Activated T-helper 1 cell treated with anti-CD3 and anti-CD28 coated beads, Interleukin-12 subunit alpha, Interleukin-12 subunit beta, Interleukin-2, Interleukin-4 antibody, amounts not matched to agents 30 ng/mL and 10 ng/mL and 1 ng/mL, durations not matched to agents 14 hours and 24 hours and 36 hours (primary cell): ENCODE results near the gene GJD2. TPM values are rescaled to one million over a fixed set of nuclear protein-coding genes. Genes with fewer than 3 reads are reported as not detected.

ENCODE experiments used
- DNase-seq: peaks from one replicate; pipeline ENCODE4 v3.0.0; 2021; ENCODE audit warnings: low spot score
- H3K27ac Mint-ChIP-seq: one replicate; pipeline ENCODE4 v1.8.0; 2021; ENCODE audit warnings: mild to moderate bottlenecking, mixed read lengths
- H3K27me3 Mint-ChIP-seq: one replicate; pipeline ENCODE4 v1.8.0; 2022; ENCODE audit warnings: mild to moderate bottlenecking, moderate library complexity, mixed read lengths; ENCODE audit not compliant: insufficient read depth
- H3K36me3 Mint-ChIP-seq: one replicate; pipeline ENCODE4 v1.8.0; 2021; ENCODE audit warnings: low read depth, mixed read lengths
- H3K4me1 Mint-ChIP-seq: one replicate; pipeline ENCODE4 v1.8.0; 2021; ENCODE audit warnings: low read depth, mixed read lengths
- H3K4me3 Mint-ChIP-seq: one replicate; pipeline ENCODE4 v1.8.0; 2021; ENCODE audit warnings: mild to moderate bottlenecking, moderate library complexity, mixed read lengths
- H3K9me3 Mint-ChIP-seq: one replicate; pipeline ENCODE4 v1.8.0; 2021; ENCODE audit warnings: mixed read lengths
- intact Hi-C: fragments of 100-400 bp; cut with micrococcal nuclease; formaldehyde crosslinking; loops from one replicate; pipeline ENCODE4 v1.15.1; 2024
- total RNA-seq: library from RNA; stranded (reverse); gene quantifications from 2 replicates; pipeline ENCODE4 v1.2.3, GENCODE V29; 2022

The GJD2 gene
- total RNA-seq, 1 donor from 2014 or later = not detected

DNA sequence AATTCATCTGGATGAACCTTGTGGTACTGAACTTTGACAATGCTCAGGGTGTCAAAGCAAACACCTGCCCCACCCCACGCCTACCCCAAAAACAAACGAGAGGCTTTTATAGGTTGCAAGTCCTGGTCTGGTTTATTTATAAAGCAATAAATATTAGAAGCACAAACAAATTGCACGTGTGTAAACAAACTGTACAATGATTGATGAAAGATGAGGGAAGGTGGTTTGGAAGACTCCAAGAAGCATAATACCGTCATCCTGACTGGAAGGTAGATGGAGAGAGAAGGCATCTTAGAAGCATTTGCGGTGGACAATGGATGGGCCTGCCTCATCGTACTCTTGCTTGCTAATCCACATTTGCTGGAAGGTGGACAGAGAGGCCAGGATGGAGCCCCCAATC, 35.3 kb upstream of the GJD2 start:
- Mint-ChIP-seq H3K27me3 (peaks cover 29% of the 10 kb centered on the region), H3K27ac (no peak overlapping the region), H3K36me3 (no peaks in the 10 kb centered on the region), H3K4me3 (no peak overlapping the region), H3K9me3 (no peaks in the 10 kb centered on the region), H3K4me1 (no peaks in the 10 kb centered on the region)
- DNase-seq = no peak
- intact Hi-C loops = no loop called here

DNA sequence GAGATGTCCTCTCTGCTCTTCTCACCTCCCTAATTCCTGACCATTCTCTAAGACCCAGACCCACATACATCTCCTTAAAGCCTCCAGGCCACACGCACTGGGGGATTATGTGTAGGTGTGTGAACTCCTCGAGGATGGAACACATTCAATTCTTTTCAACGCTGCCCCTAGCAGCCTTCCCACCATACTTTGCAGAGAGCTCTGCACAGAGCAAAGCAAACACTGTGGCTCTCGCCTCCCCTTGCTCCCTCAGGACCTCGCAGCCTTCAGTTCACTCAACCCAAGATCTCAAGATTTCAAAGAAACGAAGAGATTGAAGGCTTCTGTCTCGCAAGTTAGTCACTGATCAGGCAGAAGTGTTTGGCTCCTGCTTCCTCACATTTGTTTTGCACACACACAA, 34.5 kb upstream of the GJD2 start:
- no peaks in the 10 kb centered on the region for H3K9me3 Mint-ChIP-seq
- no peak for DNase-seq
- no peaks in the 10 kb centered on the region for H3K4me1 Mint-ChIP-seq
- no peak overlapping the region for H3K27ac Mint-ChIP-seq
- intact Hi-C loops = no loop called here
- H3K4me3 Mint-ChIP-seq = no peak overlapping the region
- H3K27me3 Mint-ChIP-seq = peaks cover 22% of the 10 kb centered on the region
- H3K36me3 Mint-ChIP-seq = no peaks in the 10 kb centered on the region

DNA sequence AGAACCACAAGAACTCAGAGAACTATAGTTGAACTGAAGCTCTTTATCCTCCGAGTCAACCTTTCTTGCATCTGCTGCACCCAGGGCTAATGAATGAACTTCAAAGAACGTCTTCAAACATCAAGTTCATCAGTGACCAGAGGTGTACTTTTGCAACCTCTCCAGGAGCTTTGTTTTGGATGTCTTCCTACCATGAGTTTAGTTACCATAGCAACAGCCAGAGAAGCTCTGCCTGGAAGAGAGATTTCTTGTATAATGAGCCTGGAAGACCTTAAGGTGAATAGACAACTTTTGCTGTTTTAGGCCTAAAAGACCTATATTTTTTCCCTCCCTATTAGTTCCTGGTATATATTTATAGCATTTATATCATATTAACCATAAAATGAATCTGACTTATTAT, 31.4 kb upstream of the GJD2 start:
- Mint-ChIP-seq H3K27ac (no peak overlapping the region), H3K27me3 (peaks cover 19% of the 10 kb centered on the region), H3K4me3 (no peak overlapping the region), H3K9me3 (no peaks in the 10 kb centered on the region), H3K36me3 (no peaks in the 10 kb centered on the region), H3K4me1 (no peaks in the 10 kb centered on the region)
- intact Hi-C loops = no loop called here
- no peak for DNase-seq

DNA sequence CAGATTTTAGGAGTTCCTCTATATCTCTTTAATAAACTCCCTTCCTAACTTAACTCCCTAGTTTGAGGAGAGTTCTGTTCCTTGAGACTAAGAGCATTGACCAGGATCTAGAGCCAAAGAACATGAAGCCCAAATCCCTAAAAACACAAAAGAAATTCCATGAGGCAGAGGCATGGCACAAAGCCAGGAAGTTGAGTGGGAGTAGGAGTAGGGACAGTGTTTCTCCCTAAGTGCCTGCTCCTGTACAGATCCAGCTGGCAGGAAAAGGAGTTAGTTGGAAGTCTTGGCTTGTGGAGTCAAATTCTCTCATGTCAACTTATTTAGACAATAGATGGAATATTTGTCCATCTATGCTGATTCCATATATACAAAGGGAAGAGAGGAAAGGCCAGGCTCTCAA, 29.2 kb upstream of the GJD2 start:
- no peak for DNase-seq
- H3K27ac Mint-ChIP-seq = no peak overlapping the region
- no peaks in the 10 kb centered on the region for H3K4me1 Mint-ChIP-seq
- no peaks in the 10 kb centered on the region for H3K36me3 Mint-ChIP-seq
- no peak overlapping the region for H3K4me3 Mint-ChIP-seq
- H3K9me3 Mint-ChIP-seq = no peaks in the 10 kb centered on the region
- intact Hi-C loops = no loop called here
- H3K27me3 Mint-ChIP-seq = peaks cover 19% of the 10 kb centered on the region

DNA sequence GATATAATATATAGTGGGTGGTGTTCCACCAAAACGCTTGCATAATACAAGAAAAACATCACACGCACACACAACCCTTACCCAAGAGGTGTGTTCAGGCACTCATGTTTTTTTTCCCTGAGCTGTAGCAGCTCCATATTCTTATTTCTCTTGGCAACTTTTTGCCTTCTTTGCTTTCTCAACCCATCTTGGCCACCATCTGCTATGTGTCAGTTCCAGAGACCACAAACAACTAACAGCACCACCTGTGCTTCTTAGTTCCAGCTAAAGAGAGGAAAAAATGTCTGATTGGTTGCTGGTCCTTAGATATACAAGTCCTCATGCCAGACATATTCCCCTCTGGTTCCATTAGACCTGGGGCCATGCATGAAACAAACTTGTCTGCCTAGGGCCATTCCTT, 28.6 kb upstream of the GJD2 start:
- no peak overlapping the region for H3K27ac Mint-ChIP-seq
- H3K4me1 Mint-ChIP-seq = no peaks in the 10 kb centered on the region
- DNase-seq = no peak
- intact Hi-C loops = no loop called here
- peaks cover 19% of the 10 kb centered on the region for H3K27me3 Mint-ChIP-seq
- H3K9me3 Mint-ChIP-seq = no peaks in the 10 kb centered on the region
- H3K4me3 Mint-ChIP-seq = no peak overlapping the region
- H3K36me3 Mint-ChIP-seq = no peaks in the 10 kb centered on the region

DNA sequence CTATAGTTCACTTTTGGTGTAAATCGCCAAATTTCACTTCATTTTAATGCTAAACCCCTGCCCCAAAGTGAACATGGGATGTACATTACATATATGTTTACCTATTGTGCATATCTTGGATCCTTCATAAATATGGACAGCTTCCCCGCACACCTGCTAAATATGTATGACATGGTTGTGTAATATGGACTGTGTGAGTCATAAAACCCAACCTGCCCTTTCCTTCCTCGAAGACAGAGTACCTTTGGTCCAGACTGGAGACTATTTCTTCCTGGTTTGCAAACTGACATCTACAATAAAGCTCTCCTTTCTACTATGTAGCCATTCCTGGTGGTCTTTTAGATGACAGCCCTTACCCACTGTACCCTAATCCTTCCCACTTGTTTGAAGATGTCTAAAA, 28.1 kb upstream of the GJD2 start:
- no peak overlapping the region for H3K27ac Mint-ChIP-seq
- no peaks in the 10 kb centered on the region for H3K4me1 Mint-ChIP-seq
- H3K27me3 Mint-ChIP-seq = peaks cover 19% of the 10 kb centered on the region
- intact Hi-C loops = no loop called here
- DNase-seq = no peak
- no peaks in the 10 kb centered on the region for H3K36me3 Mint-ChIP-seq
- H3K4me3 Mint-ChIP-seq = no peak overlapping the region
- no peaks in the 10 kb centered on the region for H3K9me3 Mint-ChIP-seq

DNA sequence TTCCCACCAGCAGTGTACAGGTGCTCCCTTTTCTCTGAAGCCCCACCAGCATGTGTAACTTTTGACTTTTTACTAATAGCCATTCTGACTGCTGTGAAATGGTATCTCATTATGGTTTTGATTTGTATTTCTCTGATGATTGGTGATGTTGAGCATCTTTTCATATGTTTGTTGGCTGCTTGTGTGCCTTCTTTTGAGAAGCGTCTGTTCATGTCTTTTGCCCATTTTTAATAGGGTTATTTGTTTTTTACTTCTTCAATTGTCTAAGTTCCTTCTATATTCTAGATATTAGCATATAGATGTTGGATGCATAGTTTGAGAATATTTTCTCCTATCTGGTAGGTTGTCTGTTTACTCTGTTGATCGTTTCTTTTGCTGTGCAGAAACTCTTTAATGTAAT, 25.9 kb upstream of the GJD2 start:
- Mint-ChIP-seq H3K27ac (no peak overlapping the region), H3K4me3 (no peak overlapping the region), H3K36me3 (no peaks in the 10 kb centered on the region), H3K9me3 (no peaks in the 10 kb centered on the region), H3K27me3 (peaks cover 16% of the 10 kb centered on the region), H3K4me1 (no peaks in the 10 kb centered on the region)
- DNase-seq = no peak
- intact Hi-C loops = no loop called here

DNA sequence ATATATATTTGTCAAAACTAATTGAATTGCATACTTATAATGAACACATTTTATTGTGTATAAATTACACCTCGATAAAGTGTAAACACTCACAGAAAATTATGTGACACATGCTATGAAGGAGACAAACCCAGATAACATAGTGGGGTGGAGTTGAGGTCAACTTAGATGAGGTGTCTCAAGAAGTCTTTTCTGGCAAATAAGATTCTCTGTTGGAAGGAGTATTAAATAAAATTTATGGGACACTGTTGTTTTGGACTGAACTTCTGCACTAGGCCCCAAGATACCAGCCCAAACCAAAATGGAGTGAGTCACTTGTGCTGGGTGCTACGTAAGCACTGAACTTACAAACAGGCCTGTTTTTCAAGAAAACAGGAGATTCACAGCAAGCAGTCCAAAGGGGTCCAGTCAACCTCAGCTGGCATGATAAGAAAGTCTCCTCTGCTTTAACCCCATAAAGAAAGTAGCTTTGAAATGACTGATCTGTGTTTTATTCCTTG, 21.9 kb upstream of the GJD2 start:
- H3K4me3 Mint-ChIP-seq = no peak overlapping the region
- intact Hi-C loops = no loop called here
- DNase-seq = no peak

GRCh38 chr15:34773917-34774316, 19.1 kb upstream of the GJD2 start:
- no peaks in the 10 kb centered on the region for H3K4me1 Mint-ChIP-seq
- H3K9me3 Mint-ChIP-seq = no peaks in the 10 kb centered on the region
- H3K27ac Mint-ChIP-seq = no peak overlapping the region
- H3K36me3 Mint-ChIP-seq = no peaks in the 10 kb centered on the region
- DNase-seq = no peak
- H3K4me3 Mint-ChIP-seq = no peak overlapping the region
- H3K27me3 Mint-ChIP-seq = peaks cover 5% of the 10 kb centered on the region
- intact Hi-C loops = no loop called here

More for the DNA sequence above, 21.9 kb upstream of the GJD2 start:
- Mint-ChIP-seq H3K9me3 (no peaks in the 10 kb centered on the region), H3K36me3 (no peaks in the 10 kb centered on the region), H3K27ac (no peak overlapping the region), H3K4me1 (no peaks in the 10 kb centered on the region), H3K27me3 (peaks cover 8% of the 10 kb centered on the region)

GRCh38 chr15:34773013-34773412, 18.2 kb upstream of the GJD2 start:
- Mint-ChIP-seq H3K4me1 (no peaks in the 10 kb centered on the region), H3K4me3 (no peak overlapping the region), H3K27me3 (peaks cover 5% of the 10 kb centered on the region), H3K9me3 (no peaks in the 10 kb centered on the region), H3K27ac (no peak overlapping the region), H3K36me3 (no peaks in the 10 kb centered on the region)
- intact Hi-C loops = no loop called here
- DNase-seq = no peak

GRCh38 chr15:34772312-34772711, 17.5 kb upstream of the GJD2 start:
- H3K27ac Mint-ChIP-seq = no peak overlapping the region
- H3K9me3 Mint-ChIP-seq = no peaks in the 10 kb centered on the region
- no peak overlapping the region for H3K4me3 Mint-ChIP-seq
- peaks cover 5% of the 10 kb centered on the region for H3K27me3 Mint-ChIP-seq
- intact Hi-C loops = no loop called here
- H3K36me3 Mint-ChIP-seq = no peaks in the 10 kb centered on the region
- no peaks in the 10 kb centered on the region for H3K4me1 Mint-ChIP-seq
- no peak for DNase-seq

- no peak for DNase-seq
- peaks cover 5% of the 10 kb centered on the region for H3K27me3 Mint-ChIP-seq
- H3K4me3 Mint-ChIP-seq = no peak overlapping the region
- H3K9me3 Mint-ChIP-seq = no peaks in the 10 kb centered on the region
- H3K36me3 Mint-ChIP-seq = no peaks in the 10 kb centered on the region
- intact Hi-C loops = no loop called here
- no peaks in the 10 kb centered on the region for H3K4me1 Mint-ChIP-seq
- H3K27ac Mint-ChIP-seq = no peak overlapping the region
These were observed 14.9 kb upstream of the GJD2 start for GRCh38 chr15:34769711-34770110.

- peaks cover 5% of the 10 kb centered on the region for H3K27me3 Mint-ChIP-seq
- no peak for DNase-seq
- intact Hi-C loops = no loop called here
- no peaks in the 10 kb centered on the region for H3K4me1 Mint-ChIP-seq
- H3K27ac Mint-ChIP-seq = no peak overlapping the region
- no peak overlapping the region for H3K4me3 Mint-ChIP-seq
- H3K9me3 Mint-ChIP-seq = no peaks in the 10 kb centered on the region
- H3K36me3 Mint-ChIP-seq = no peaks in the 10 kb centered on the region
These were observed 13.7 kb upstream of the GJD2 start for GRCh38 chr15:34768530-34768929.

- intact Hi-C loops = no loop called here
- Mint-ChIP-seq H3K36me3 (no peaks in the 10 kb centered on the region), H3K9me3 (no peaks in the 10 kb centered on the region), H3K4me1 (no peaks in the 10 kb centered on the region), H3K4me3 (no peak overlapping the region), H3K27ac (no peak overlapping the region), H3K27me3 (no peaks in the 10 kb centered on the region)
- DNase-seq = no peak
These were observed 10.9 kb upstream of the GJD2 start for GRCh38 chr15:34765741-34766140.
